IPS-20b (cell line): ENCODE measurements around the gene PDE6H.

Experiments
- H3K27ac ChIP-seq: one replicate; pipeline ENCODE4 v1.5.1; 2013; ENCODE audit warnings: low read length
- H3K27me3 ChIP-seq: 2 replicates; pipeline ENCODE4 v1.6.1; 2013; ENCODE audit warnings: mild to moderate bottlenecking, low read length, inconsistent platforms; ENCODE audit not compliant: insufficient read depth
- H3K36me3 ChIP-seq: 2 replicates; pipeline ENCODE4 v1.6.1; 2013; ENCODE audit warnings: low read depth, mild to moderate bottlenecking, inconsistent platforms, low read length, moderate library complexity; ENCODE audit not compliant: insufficient read depth
- H3K4me1 ChIP-seq: 2 replicates; pipeline ENCODE4 v1.6.1; 2013; ENCODE audit warnings: mild to moderate bottlenecking, control low read depth, inconsistent platforms, low read length, moderate library complexity; ENCODE audit not compliant: insufficient read depth
- H3K4me3 ChIP-seq: 2 replicates; pipeline ENCODE4 v1.5.1; 2013; ENCODE audit warnings: mild to moderate bottlenecking, low read length, inconsistent platforms
- H3K9ac ChIP-seq: 2 replicates; pipeline ENCODE4 v1.6.1; 2013; ENCODE audit warnings: low read depth, mild to moderate bottlenecking, inconsistent platforms, low read length, moderate library complexity
- H3K9me3 ChIP-seq: 2 replicates; pipeline ENCODE4 v1.6.1; 2013; ENCODE audit warnings: mild to moderate bottlenecking, low read depth, low read length, inconsistent platforms; ENCODE audit not compliant: insufficient read depth

The PDE6H gene

DNA sequence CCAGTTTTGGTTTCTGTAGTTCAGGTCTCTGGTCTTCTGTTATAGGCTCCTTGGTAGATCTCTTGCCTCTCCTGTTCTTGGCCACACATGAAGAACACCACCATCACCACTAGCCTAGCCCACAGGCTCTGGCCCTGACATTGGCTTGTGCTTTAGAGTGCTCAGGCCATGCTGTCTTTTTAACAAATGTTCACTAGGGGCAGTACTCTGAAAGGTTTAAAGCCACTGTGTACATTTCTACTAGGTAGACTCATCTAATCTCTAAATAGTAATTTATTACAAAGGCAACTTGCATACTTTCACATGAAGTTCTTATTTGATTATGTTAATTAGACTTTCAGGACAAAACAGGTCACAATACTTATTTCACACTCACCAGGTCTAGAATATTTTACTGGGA lies 38.3 kb downstream of the PDE6H start:
- H3K4me3 ChIP-seq, result no peak overlapping the region
- H3K36me3 ChIP-seq, result no peaks in the 10 kb centered on the region
- H3K9ac ChIP-seq, result no peak overlapping the region
- H3K9me3 ChIP-seq, result no peaks in the 10 kb centered on the region
- H3K27me3 ChIP-seq, result no peaks in the 10 kb centered on the region
- no peaks in the 10 kb centered on the region for H3K4me1 ChIP-seq
- no peak overlapping the region for H3K27ac ChIP-seq

DNA sequence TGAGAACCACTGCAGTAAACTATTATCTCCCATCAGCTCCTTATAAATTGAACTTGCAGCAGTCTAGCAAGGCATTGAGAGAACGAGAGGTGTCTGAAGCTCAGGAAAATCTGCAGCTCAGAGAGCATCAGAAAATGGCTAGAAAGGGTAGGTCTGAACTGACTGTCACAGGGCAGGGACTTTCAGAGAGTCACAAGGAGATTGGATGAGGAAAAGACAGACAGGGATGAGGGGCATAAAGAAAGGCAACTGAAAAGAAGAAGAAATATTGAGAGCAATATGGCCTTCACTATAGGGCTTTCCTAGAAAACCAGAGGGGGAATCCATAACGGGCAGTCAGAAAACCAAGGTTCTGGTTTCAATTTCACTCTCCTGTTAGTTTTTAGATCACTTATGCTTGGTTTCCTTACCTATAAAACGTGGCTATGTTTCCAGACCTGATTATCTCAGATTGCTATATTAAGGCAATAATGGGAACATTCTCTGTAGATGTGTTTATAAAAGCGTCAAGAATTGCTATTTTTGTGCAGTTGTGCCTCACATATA lies 40.9 kb downstream of the PDE6H start:
- H3K9ac ChIP-seq, result no peak overlapping the region
- H3K27me3 ChIP-seq, result no peaks in the 10 kb centered on the region
- H3K4me3 ChIP-seq, result no peak overlapping the region
- H3K4me1 ChIP-seq, result no peaks in the 10 kb centered on the region; the same call in 1 of the 2 replicates
- no peaks in the 10 kb centered on the region for H3K36me3 ChIP-seq
- H3K27ac ChIP-seq, result no peak overlapping the region
- no peaks in the 10 kb centered on the region for H3K9me3 ChIP-seq

- H3K9ac ChIP-seq, result no peak overlapping the region
These were observed 41.9 kb downstream of the PDE6H start for GRCh38 chr12:15014708-15015107.

GRCh38 chr12:15015121-15015520 lies 42.3 kb downstream of the PDE6H start:
- no peaks in the 10 kb centered on the region; the same call in 1 of the 2 replicates for H3K4me1 ChIP-seq
- H3K9me3 ChIP-seq, result no peaks in the 10 kb centered on the region
- no peak overlapping the region for H3K9ac ChIP-seq
- H3K27ac ChIP-seq, result no peak overlapping the region
- no peak overlapping the region for H3K4me3 ChIP-seq
- no peaks in the 10 kb centered on the region for H3K27me3 ChIP-seq
- H3K36me3 ChIP-seq, result no peaks in the 10 kb centered on the region

More at GRCh38 chr12:15014708-15015107, 41.9 kb downstream of the PDE6H start:
- Histone ChIP-seq H3K27me3 (no peaks in the 10 kb centered on the region), H3K4me1 (no peaks in the 10 kb centered on the region; the same call in 1 of the 2 replicates), H3K9me3 (no peaks in the 10 kb centered on the region), H3K4me3 (no peak overlapping the region), H3K36me3 (no peaks in the 10 kb centered on the region), H3K27ac (no peak overlapping the region)

- Histone ChIP-seq H3K27ac (no peak overlapping the region), H3K9me3 (peaks cover 3% of the 10 kb centered on the region; the same call in 1 of the 2 replicates), H3K36me3 (no peaks in the 10 kb centered on the region), H3K27me3 (no peaks in the 10 kb centered on the region), H3K4me1 (no peaks in the 10 kb centered on the region; the same call in 1 of the 2 replicates), H3K4me3 (no peak overlapping the region), H3K9ac (no peak overlapping the region)
These were observed 47.3 kb downstream of the PDE6H start for GRCh38 chr12:15020156-15020555.
